A375 (cell line): ENCODE measurements around the gene NEU3. TPM values are rescaled to one million over a fixed set of nuclear protein-coding genes. Genes with fewer than 3 reads are reported as not detected.

Experiments used
- small RNA-seq: library from RNA; depleted of rRNA; stranded (forward); fragments of <200 nt; gene quantifications from one replicate; pipeline ENCODE3, GENCODE V24; 2014
- total RNA-seq: library from RNA; depleted of rRNA; stranded (reverse); fragments of >200 nt; shearing (Covaris generic); gene quantifications from 2 replicates; pipeline ENCODE4 v1.2.3, GENCODE V29; 2014; rRNA removed

Gene NEU3
- total RNA-seq, result 12.8 and 17.6 TPM in 2 replicates

DNA sequence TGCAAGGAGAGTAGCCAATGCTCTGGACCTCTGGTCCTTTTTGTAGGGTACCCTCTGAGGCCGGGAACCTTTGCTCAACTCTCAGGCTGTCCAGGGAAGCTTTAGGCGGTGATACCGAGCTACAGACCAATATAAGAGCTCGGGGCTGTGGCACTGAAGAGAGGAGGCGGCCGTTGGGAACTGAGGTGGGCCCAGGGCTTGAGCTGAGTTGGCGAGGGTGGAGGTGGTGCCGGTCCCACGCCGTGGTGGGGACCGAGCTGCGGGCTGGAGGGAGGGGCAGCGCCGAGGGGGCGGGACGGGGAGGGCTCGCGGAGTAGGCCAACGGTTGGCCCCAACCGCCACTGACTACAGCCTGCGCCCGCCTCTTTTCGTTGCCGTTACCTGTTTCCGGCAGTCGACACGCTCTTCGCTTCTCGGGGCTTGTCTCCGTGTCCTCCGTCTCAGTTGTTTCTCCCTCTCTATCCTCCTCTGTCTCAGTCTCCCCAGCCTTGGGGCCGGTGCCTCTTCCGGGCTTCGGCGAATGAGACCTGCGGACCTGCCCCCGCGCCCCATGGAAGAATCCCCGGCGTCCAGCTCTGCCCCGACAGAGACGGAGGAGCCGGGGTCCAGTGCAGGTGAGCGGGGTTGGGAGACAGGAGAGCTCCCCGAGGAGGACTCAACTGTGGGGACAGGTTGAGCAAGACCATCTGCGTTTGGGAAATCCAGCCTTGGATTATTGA is at the start of gene NEU3:
NEU3 (plus strand) TSS at position 393 of the 719 bp plus-strand sequence; CDS start at position 521, 128 bp downstream.

DNA sequence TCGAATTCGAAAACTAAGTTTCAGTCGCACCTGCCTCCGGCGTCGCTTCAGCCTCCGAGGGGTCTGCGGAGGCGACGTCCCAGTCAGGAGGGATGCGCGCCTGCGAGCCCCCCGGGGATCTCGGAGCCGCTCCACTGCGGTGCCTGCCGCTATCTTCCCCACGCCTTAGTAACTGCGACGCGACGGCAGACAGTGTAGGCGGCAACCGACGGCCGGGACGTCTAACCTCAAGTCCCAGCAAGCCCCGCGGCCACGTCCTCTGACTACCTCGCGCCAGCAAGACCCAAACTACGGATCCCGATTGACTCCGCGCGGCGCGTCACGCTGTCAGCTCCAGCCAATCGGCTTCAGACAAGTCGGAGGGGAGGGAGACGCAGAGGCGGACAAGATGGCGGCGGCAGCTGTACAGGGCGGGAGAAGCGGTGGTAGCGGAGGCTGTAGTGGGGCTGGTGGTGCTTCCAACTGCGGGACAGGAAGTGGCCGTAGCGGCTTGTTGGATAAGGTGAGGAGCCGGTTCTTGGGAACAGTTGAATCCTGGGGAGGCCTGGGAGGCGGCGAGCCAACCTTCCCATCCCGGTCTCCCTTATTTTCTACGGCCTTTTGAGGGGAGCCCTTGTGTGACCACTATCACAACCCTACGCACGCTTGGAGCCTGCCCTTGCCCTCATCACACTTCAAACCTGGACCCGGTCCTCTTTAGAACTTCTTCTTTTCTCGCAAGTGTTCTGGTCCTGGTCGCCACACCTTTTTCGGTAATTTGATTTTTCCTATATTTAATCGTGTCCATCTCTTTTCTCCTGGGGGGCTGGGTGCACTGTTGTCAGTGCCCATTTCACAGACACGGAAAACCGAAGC is 39.6 kb upstream of the NEU3 start, which contains the start of the genes SPCS2 and XRRA1:
SPCS2 (plus strand) TSS at position 369 of the 855 bp plus-strand sequence; CDS start at position 389, 20 bp downstream.
XRRA1 (minus strand) TSS at position 194 of the 855 bp plus-strand sequence. CDS start 8,213 bp downstream, outside the sequence.

Small RNAs within 50 kb of the gene (small RNA-seq; reads per million reads assigned to genes)
- not detected for gene RNU6-216P

Other genes with a start within 250 kb of the NEU3 start
- gene RNF169, start 240.1 kb upstream of the NEU3 start, total RNA-seq, result 16.5 and 22.9 TPM in 2 replicates
- 13.9 and 26.2 TPM in 2 replicates for gene XRRA1, start 39.8 kb upstream of the NEU3 start, total RNA-seq
- gene SPCS2, start 39.7 kb upstream of the NEU3 start, total RNA-seq, result 57.3 and 67.4 TPM in 2 replicates
- not detected in 2 replicates for gene OR2AT4, start 107.9 kb downstream of the NEU3 start, total RNA-seq
- gene SLCO2B1, start 162.2 kb downstream of the NEU3 start, total RNA-seq, result 0.04 TPM in 1 of 2 replicates, not detected in the other